ENCODE data around the gene TMUB2.

DNA sequence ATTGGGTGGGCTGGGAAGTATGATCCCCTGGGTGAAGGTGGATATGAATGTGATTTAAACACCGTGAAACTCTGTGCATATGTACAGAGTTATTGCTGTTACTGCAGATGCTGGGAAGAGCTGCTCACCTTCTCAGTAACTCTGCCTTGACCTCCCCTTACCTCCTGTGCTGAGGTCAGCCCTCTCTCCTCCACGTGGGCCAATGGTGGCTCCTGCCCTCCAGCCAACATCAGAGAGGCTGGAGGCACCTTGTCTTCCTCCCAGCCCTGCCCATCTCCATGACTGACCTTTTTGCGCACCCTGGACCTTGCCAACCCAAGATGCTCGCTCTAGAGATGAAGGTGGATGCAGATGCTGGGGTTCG, 16.7 kb upstream of the TMUB2 start:
- TF ChIP-seq POLR2A (IDR thresholded peaks at IDR 0.05; ENCODE audit: low read depth, low read length) (no peak), SPI1 (IDR thresholded peaks at IDR 0.05; ENCODE audit: low read depth, low read length) (no peak), POLR2AphosphoS5 (IDR thresholded peaks at IDR 0.05; ENCODE audit: low read depth, low read length) (no peak), TAF1 (IDR thresholded peaks at IDR 0.05; ENCODE audit: low read depth, low read length) (no peak), PAX5 (IDR thresholded peaks at IDR 0.05; ENCODE audit: insufficient read depth, low read length, severe bottlenecking) (no peak)

Data from GM12891 (cell line).